Measurements from ENCODE around the gene SELENBP1.
A peak's percentile ranks its signal among the peaks of the same experiment; 100 is the strongest.

- no peak for TF ChIP-seq POLR2A (IDR thresholded peaks at IDR 0.05; ENCODE audit: insufficient read depth in 1 of 2, low read depth in 2 of 2, low read length in 2 of 2)
- TF ChIP-seq ZBTB26 (CRISPR knock-in tag; IDR thresholded peaks at IDR 0.05; ENCODE audit: borderline replicate concordance), result no peak
- no peak for TF ChIP-seq CTCF (CRISPR knock-in tag; IDR thresholded peaks at IDR 0.05)
- no peak for TF ChIP-seq TEF (CRISPR knock-in tag; IDR thresholded peaks at IDR 0.05)
- TF ChIP-seq ZNF121 (CRISPR knock-in tag; IDR thresholded peaks at IDR 0.05), result peak; percentile 58; the same call in 1 of the 2 replicates
- TF ChIP-seq U2AF1 (optimal IDR thresholded peaks at IDR 0.05; ENCODE audit: low read depth, low read length), result no peak
- no peak for TF ChIP-seq BHLHE40 (IDR thresholded peaks at IDR 0.05; ENCODE audit: low read length)
- TF ChIP-seq HDAC6 (IDR thresholded peaks at IDR 0.05; ENCODE audit: low read depth, low read length), result no peak
- no peak for TF ChIP-seq SRSF1 (optimal IDR thresholded peaks at IDR 0.05; ENCODE audit: low read depth, low read length)
- no peak for TF ChIP-seq ETS1 (CRISPR knock-in tag; IDR thresholded peaks at IDR 0.05)
Measured at GRCh38 chr1:151419819-151420218, 47.3 kb upstream of the SELENBP1 start.
